Activated CD8-positive, alpha-beta T cell treated with anti-CD3 and anti-CD28 coated beads, Interleukin-2, amount 10 ng/mL, durations not matched to agents 7 days and 5 days (primary cell): ENCODE data around the gene WFDC8. TPM values are rescaled to one million over a fixed set of nuclear protein-coding genes. Genes with fewer than 3 reads are reported as not detected.

Experiments used
- ATAC-seq: fragments of 150-1000 bp; cut with Tn5 transposase; one replicate; pipeline ENCODE4 v1.10.0; 2021; ENCODE audit warnings: moderate library complexity
- CTCF ChIA-PET: fragments of 350-600 bp; sonication (Branson Sonifier 250); formaldehyde crosslinking; loops from one replicate; lab custom pipeline; 2021; ENCODE audit warnings: antibody characterized with exemption; lab: Charles Lee
- POLR2A ChIA-PET: fragments of 350-600 bp; sonication (Branson Sonifier 250); formaldehyde crosslinking; loops from one replicate; lab custom pipeline; 2021; ENCODE audit warnings: antibody characterized with exemption; lab: Charles Lee
- DNase-seq: peaks from one replicate; pipeline ENCODE4 v3.0.0-alpha.2; 2020
- H3K27ac Mint-ChIP-seq: one replicate; pipeline ENCODE4 v1.8.0; 2021; ENCODE audit warnings: mild to moderate bottlenecking, mixed read lengths
- H3K27me3 Mint-ChIP-seq: one replicate; pipeline ENCODE4 v1.8.0; 2021; ENCODE audit warnings: low read depth, mixed read lengths
- H3K36me3 Mint-ChIP-seq: one replicate; pipeline ENCODE4 v1.8.0; 2021; ENCODE audit warnings: low read depth, mixed read lengths
- H3K4me1 Mint-ChIP-seq: one replicate; pipeline ENCODE4 v1.8.0; 2021; ENCODE audit warnings: low read depth, mixed read lengths
- H3K4me3 Mint-ChIP-seq: one replicate; pipeline ENCODE4 v1.8.0; 2021; ENCODE audit warnings: mild to moderate bottlenecking, mixed read lengths
- H3K9me3 Mint-ChIP-seq: one replicate; pipeline ENCODE4 v1.8.0; 2022; ENCODE audit warnings: mixed read lengths; ENCODE audit not compliant: insufficient read depth
- total RNA-seq, 2 experiments: library from RNA; stranded (reverse); gene quantifications; one replicate each; pipeline ENCODE4 v1.2.3, GENCODE V29; 2021

Gene WFDC8
- total RNA-seq, 2 experiments from 2014 or later, result not detected

GRCh38 chr20:45547206-45547770 lies 31.8 kb downstream of the WFDC8 start, which contains the start of gene EPPIN:
EPPIN (minus strand) TSS chr20:45547401; CDS start chr20:45547357, 44 bp downstream.
- H3K27ac Mint-ChIP-seq, result no peak within 1 kb of the TSS
- H3K4me3 Mint-ChIP-seq, result no peak within 1 kb of the TSS
- POLR2A ChIA-PET, result no interaction called here

GRCh38 chr20:45545754-45546453 lies 33.2 kb downstream of the WFDC8 start:
- no peak overlapping the region for H3K27ac Mint-ChIP-seq
- DNase-seq (no peak), ATAC-seq (no peak)
- H3K9me3 Mint-ChIP-seq, result no peaks in the 10 kb centered on the region
- H3K4me1 Mint-ChIP-seq, result no peaks in the 10 kb centered on the region
- ChIA-PET POLR2A (interaction anchor here (0.5 kb wide), 1 partner anchor 224 kb away, joined by 3 read pairs; no protein-coding TSS in a partner anchor), CTCF (interaction anchor here (1.0 kb wide), 1 partner anchor 226 kb away, joined by 3 read pairs; no protein-coding TSS in a partner anchor)
- peaks cover 24% of the 10 kb centered on the region for H3K27me3 Mint-ChIP-seq
- no peak overlapping the region for H3K4me3 Mint-ChIP-seq
- no peaks in the 10 kb centered on the region for H3K36me3 Mint-ChIP-seq

More at GRCh38 chr20:45547206-45547770, 31.8 kb downstream of the WFDC8 start, which contains the start of gene EPPIN:
- no peak for DNase-seq
- H3K9me3 Mint-ChIP-seq, result no peaks in the 10 kb centered on the region
- H3K4me1 Mint-ChIP-seq, result no peaks in the 10 kb centered on the region
- CTCF ChIA-PET, result no interaction called here
- no peaks in the 10 kb centered on the region for H3K36me3 Mint-ChIP-seq
- ATAC-seq, result no peak
- H3K27me3 Mint-ChIP-seq, result peaks cover 22% of the 10 kb centered on the region

GRCh38 chr20:45545351-45545750 lies 33.7 kb downstream of the WFDC8 start:
- Mint-ChIP-seq H3K27me3 (peaks cover 22% of the 10 kb centered on the region), H3K36me3 (no peaks in the 10 kb centered on the region), H3K9me3 (no peaks in the 10 kb centered on the region), H3K4me1 (no peaks in the 10 kb centered on the region), H3K27ac (no peak overlapping the region), H3K4me3 (no peak overlapping the region)
- DNase-seq (no peak), ATAC-seq (no peak)
- ChIA-PET CTCF (interaction anchor here (1.0 kb wide), 1 partner anchor 226 kb away, joined by 3 read pairs; no protein-coding TSS in a partner anchor), POLR2A (interaction anchor here (0.5 kb wide), 1 partner anchor 223 kb away, joined by 3 read pairs; no protein-coding TSS in a partner anchor)

- POLR2A ChIA-PET, result no interaction called here
- no peaks in the 10 kb centered on the region for H3K4me1 Mint-ChIP-seq
- no peaks in the 10 kb centered on the region for H3K36me3 Mint-ChIP-seq
- CTCF ChIA-PET, result no interaction called here
- no peak within 1 kb of the TSS for H3K4me3 Mint-ChIP-seq
- H3K27me3 Mint-ChIP-seq, result peaks cover 7% of the 10 kb centered on the region
- no peak for ATAC-seq
- no peaks in the 10 kb centered on the region for H3K9me3 Mint-ChIP-seq
- no peak within 1 kb of the TSS for H3K27ac Mint-ChIP-seq
- no peak for DNase-seq
These were observed 39.7 kb downstream of the WFDC8 start, which contains the start of gene WFDC6 for GRCh38 chr20:45539382-45539781. WFDC6 (minus strand) TSS chr20:45539482; CDS start chr20:45539407, 75 bp downstream.

GRCh38 chr20:45538209-45538799 lies 40.8 kb downstream of the WFDC8 start:
- H3K9me3 Mint-ChIP-seq, result no peaks in the 10 kb centered on the region
- H3K36me3 Mint-ChIP-seq, result no peaks in the 10 kb centered on the region
- no peak for DNase-seq
- no peak overlapping the region for H3K4me3 Mint-ChIP-seq
- ChIA-PET CTCF (no interaction called here), POLR2A (no interaction called here)
- H3K27ac Mint-ChIP-seq, result no peak overlapping the region
- H3K27me3 Mint-ChIP-seq, result peaks cover 4% of the 10 kb centered on the region
- no peaks in the 10 kb centered on the region for H3K4me1 Mint-ChIP-seq
- no peak for ATAC-seq

- Mint-ChIP-seq H3K27me3 (peaks cover 33% of the 10 kb centered on the region), H3K4me3 (no peak overlapping the region), H3K9me3 (no peaks in the 10 kb centered on the region), H3K36me3 (no peaks in the 10 kb centered on the region), H3K27ac (no peak overlapping the region), H3K4me1 (no peaks in the 10 kb centered on the region)
- POLR2A ChIA-PET, result no interaction called here
- DNase-seq (no peak), ATAC-seq (no peak)
- CTCF ChIA-PET, result no interaction called here
These were observed 51.8 kb downstream of the WFDC8 start for GRCh38 chr20:45527294-45527693.

DNA sequence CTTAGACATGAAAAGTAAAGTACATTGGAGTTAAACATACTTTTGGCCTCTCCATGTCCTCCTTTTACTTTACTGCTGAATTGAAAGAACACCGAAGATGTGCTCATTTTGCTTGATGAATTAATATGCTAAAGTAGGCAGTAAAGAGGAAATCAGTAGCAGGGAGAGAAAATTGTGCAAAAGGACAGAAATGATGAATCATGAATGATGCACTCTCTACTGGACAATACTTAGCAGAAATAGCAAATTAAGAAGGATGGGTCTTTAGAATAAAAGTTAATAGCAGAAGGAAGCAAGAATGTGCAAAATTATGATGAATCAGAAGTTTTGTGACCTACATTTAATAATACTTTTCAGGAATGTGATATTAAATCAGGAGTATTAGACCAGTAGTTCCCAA lies 55.3 kb downstream of the WFDC8 start:
- Mint-ChIP-seq H3K27me3 (peaks cover 33% of the 10 kb centered on the region), H3K9me3 (no peaks in the 10 kb centered on the region), H3K4me3 (no peak overlapping the region), H3K36me3 (no peaks in the 10 kb centered on the region), H3K4me1 (no peaks in the 10 kb centered on the region), H3K27ac (no peak overlapping the region)
- POLR2A ChIA-PET, result no interaction called here
- no peak for ATAC-seq
- CTCF ChIA-PET, result no interaction called here
- DNase-seq, result no peak

- no peak for ATAC-seq
- no peaks in the 10 kb centered on the region for H3K9me3 Mint-ChIP-seq
- no peaks in the 10 kb centered on the region for H3K36me3 Mint-ChIP-seq
- no peak overlapping the region for H3K4me3 Mint-ChIP-seq
- ChIA-PET POLR2A (no interaction called here), CTCF (interaction anchor here (0.6 to 1.0 kb wide), 2 partner anchors 253 to 255 kb away, joined by 3 read pairs; no protein-coding TSS in a partner anchor)
- H3K27me3 Mint-ChIP-seq, result peaks cover 24% of the 10 kb centered on the region
- no peaks in the 10 kb centered on the region for H3K4me1 Mint-ChIP-seq
- DNase-seq, result no peak
- no peak overlapping the region for H3K27ac Mint-ChIP-seq
These were observed 60.8 kb downstream of the WFDC8 start for GRCh38 chr20:45518282-45518681.

GRCh38 chr20:45515147-45515913 lies 63.8 kb downstream of the WFDC8 start, which contains the start of gene SPINT3:
SPINT3 (minus strand) TSS chr20:45515622; CDS start chr20:45515608, 14 bp downstream.
- peaks cover 17% of the 10 kb centered on the region for H3K27me3 Mint-ChIP-seq
- CTCF ChIA-PET, result no interaction called here
- DNase-seq, result no peak
- no peaks in the 10 kb centered on the region for H3K36me3 Mint-ChIP-seq
- POLR2A ChIA-PET, result no interaction called here
- ATAC-seq, result no peak
- no peak within 1 kb of the TSS for H3K27ac Mint-ChIP-seq
- H3K4me3 Mint-ChIP-seq, result no peak within 1 kb of the TSS
- no peaks in the 10 kb centered on the region for H3K4me1 Mint-ChIP-seq
- H3K9me3 Mint-ChIP-seq, result no peaks in the 10 kb centered on the region

- Mint-ChIP-seq H3K27ac (no peak overlapping the region), H3K4me3 (no peak overlapping the region), H3K36me3 (no peaks in the 10 kb centered on the region), H3K27me3 (peaks cover 22% of the 10 kb centered on the region), H3K9me3 (no peaks in the 10 kb centered on the region), H3K4me1 (peaks cover 3% of the 10 kb centered on the region)
- POLR2A ChIA-PET, result no interaction called here
- DNase-seq (no peak), ATAC-seq (no peak)
- CTCF ChIA-PET, result interaction anchor here (1.2 kb wide), 1 partner anchor 136 kb away, joined by 3 read pairs; no protein-coding TSS in a partner anchor
These were observed 68.7 kb downstream of the WFDC8 start for GRCh38 chr20:45510242-45510862.

DNA sequence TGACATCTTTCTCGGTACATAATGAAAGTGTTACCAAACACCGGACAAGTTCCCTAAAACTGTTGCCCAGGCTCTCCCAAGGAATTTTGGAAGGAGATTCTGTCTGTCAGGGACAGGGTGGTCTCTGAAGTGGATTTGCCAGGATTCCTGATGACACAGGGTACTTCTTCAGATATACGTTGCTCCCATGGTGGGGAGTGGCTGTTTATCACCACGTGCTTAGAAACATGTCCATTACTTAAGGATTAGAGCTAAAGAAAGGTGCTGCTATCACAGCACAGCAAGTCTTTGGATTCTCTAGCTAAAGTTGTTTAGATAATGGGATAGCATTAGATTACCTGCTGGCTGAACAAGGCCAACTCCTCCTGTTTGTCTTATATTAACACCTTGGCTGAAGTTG lies 70.0 kb downstream of the WFDC8 start:
- ChIA-PET CTCF (interaction anchor here (0.6 to 1.2 kb wide), 2 partner anchors 135 to 255 kb away, joined by 3 to 5 read pairs; partner anchors contain the start of gene SLPI), POLR2A (no interaction called here)
- Mint-ChIP-seq H3K4me3 (no peak overlapping the region), H3K27ac (no peak overlapping the region), H3K27me3 (peaks cover 25% of the 10 kb centered on the region), H3K36me3 (no peaks in the 10 kb centered on the region), H3K9me3 (no peaks in the 10 kb centered on the region), H3K4me1 (peaks cover 3% of the 10 kb centered on the region)
- ATAC-seq (no peak), DNase-seq (no peak)
